Left lung (tissue), 10 donors: ENCODE results near the gene MAG. TPM values are rescaled to one million over a fixed set of nuclear protein-coding genes. Genes with fewer than 3 reads are reported as not detected.

Source experiments
- ATAC-seq: fragments of 200-7000 bp; cut with Tn5 transposase; one replicate; pipeline ENCODE4 v1.9.1; 2020; ENCODE audit warnings: moderate library complexity
- DNase-seq, 4 donors: peaks; one replicate each; pipeline ENCODE4 v3.0.0-alpha.2; 2013 to 2020
- H3K27ac ChIP-seq, 2 donors: fragments of 200-600 bp; sonication (generic) in 1 of 2; one replicate each; pipeline versions ENCODE4 v1.5.0 to v1.8.0; 2020 to 2021
- H3K27me3 ChIP-seq, 2 donors: fragments of 200-600 bp; sonication (generic) in 1 of 2; one replicate each; pipeline versions ENCODE4 v1.5.0 to v1.8.0; 2020 to 2021
- H3K36me3 ChIP-seq, 2 donors: fragments of 200-600 bp; sonication (generic) in 1 of 2; one replicate each; pipeline versions ENCODE4 v1.5.0 to v1.8.0; 2020 to 2021
- H3K4me1 ChIP-seq, 2 donors: fragments of 200-600 bp; one replicate each; pipeline ENCODE4 v1.8.0; 2021
- H3K4me3 ChIP-seq, 2 donors: fragments of 200-600 bp; sonication (generic) in 1 of 2; one replicate each; pipeline versions ENCODE4 v1.5.0 to v1.8.0; 2020 to 2021; ENCODE audit warnings: mild to moderate bottlenecking in 1 of 2
- H3K9me3 ChIP-seq, 2 donors: fragments of 200-600 bp; sonication (generic) in 1 of 2; one replicate each; pipeline versions ENCODE4 v1.5.0 to v1.8.0; 2020 to 2021
- CTCF ChIP-seq, 2 donors: fragments of 200-600 bp; sonication (generic) in 1 of 2; IDR thresholded peaks; one replicate each; pipeline versions ENCODE4 v1.5.0 to v1.8.0; 2021; ENCODE audit warnings: antibody characterized with exemption in 2 of 2
- intact Hi-C, 2 donors: fragments of 100-400 bp; cut with DNase I; formaldehyde crosslinking; loops; one replicate each; pipeline versions ENCODE4 v1.11.2 to v1.14.2; 2022
- polyA plus RNA-seq, 6 donors: library from polyadenylated mRNA; unstranded; fragments of 120-200 nt; gene quantifications; one replicate each; pipeline ENCODE4 v1.2.1, GENCODE V29; 2013; ENCODE audit not compliant: insufficient read length in 6 of 6
- total RNA-seq, 2 donors: library from RNA; stranded (reverse); fragmentation: NEBNext Ultra II Directional; extraction: Animal tissue kit (Norgen Biotek cat#: 25700); gene quantifications; one replicate each; pipeline ENCODE4 v1.2.1, GENCODE V29; 2021
- donor health status: DM: no; HTN: yes; CAD: no.
- donor health status: DM: no; HTN: no; CAD: no.

The MAG gene
- total and polyA plus RNA-seq, 8 donors = 1.3 to 14.4 (median 6.2) TPM; not detected in 2

- Histone ChIP-seq H3K4me1 (peaks cover 0 to 5% of the 10 kb centered on the region in 2 donors), H3K9me3 (no peaks in the 10 kb centered on the region), H3K27ac (no peak overlapping the region), H3K27me3 (peaks cover 0 to 56% of the 10 kb centered on the region in 2 donors), H3K4me3 (no peak overlapping the region), H3K36me3 (no peaks in the 10 kb centered on the region)
- intact Hi-C loops = no loop called here
- ATAC-seq (no peak), DNase-seq (no peak)
- no peak for TF ChIP-seq CTCF (IDR thresholded peaks at IDR 0.05)
These were observed 4.9 kb downstream of the MAG start for GRCh38 chr19:35296644-35297514.

- H3K27ac ChIP-seq = no peak overlapping the region
- peaks cover 0 to 5% of the 10 kb centered on the region in 2 donors for H3K4me1 ChIP-seq
- intact Hi-C loops = no loop called here
- no peak overlapping the region for H3K4me3 ChIP-seq
- H3K36me3 ChIP-seq = no peaks in the 10 kb centered on the region
- no peaks in the 10 kb centered on the region for H3K9me3 ChIP-seq
- no peak for ATAC-seq
- peaks cover 0 to 53% of the 10 kb centered on the region in 2 donors for H3K27me3 ChIP-seq
- TF ChIP-seq CTCF (IDR thresholded peaks at IDR 0.05) = no peak
- no peak for DNase-seq
These were observed 5.5 kb downstream of the MAG start for GRCh38 chr19:35297515-35297848.

- peaks cover 0 to 53% of the 10 kb centered on the region in 2 donors for H3K27me3 ChIP-seq
- H3K4me1 ChIP-seq = peaks cover 0 to 5% of the 10 kb centered on the region in 2 donors
- H3K36me3 ChIP-seq = no peaks in the 10 kb centered on the region
- no peak for ATAC-seq
- DNase-seq = no peak
- no peak overlapping the region for H3K4me3 ChIP-seq
- no peak overlapping the region for H3K27ac ChIP-seq
- no peak for TF ChIP-seq CTCF (IDR thresholded peaks at IDR 0.05)
- intact Hi-C loops = no loop called here
- no peaks in the 10 kb centered on the region for H3K9me3 ChIP-seq
These were observed 6.0 kb downstream of the MAG start for GRCh38 chr19:35297922-35298321.

- no peak for DNase-seq
- ATAC-seq = no peak
- Histone ChIP-seq H3K27ac (no peak overlapping the region), H3K36me3 (no peaks in the 10 kb centered on the region), H3K9me3 (no peaks in the 10 kb centered on the region), H3K4me3 (no peak overlapping the region), H3K4me1 (peaks cover 0 to 5% of the 10 kb centered on the region in 2 donors), H3K27me3 (peaks cover 0 to 46% of the 10 kb centered on the region in 2 donors)
- intact Hi-C loops = no loop called here
- TF ChIP-seq CTCF (IDR thresholded peaks at IDR 0.05) = no peak
These were observed 6.6 kb downstream of the MAG start for GRCh38 chr19:35298561-35298972.

- ATAC-seq = peak; percentile 14
- H3K27me3 ChIP-seq = peaks cover 0 to 35% of the 10 kb centered on the region in 2 donors
- peak in 1 of 4 donors; percentile 80 for DNase-seq
- intact Hi-C loops = no loop called here
- H3K36me3 ChIP-seq = no peaks in the 10 kb centered on the region
- no peak overlapping the region for H3K27ac ChIP-seq
- H3K9me3 ChIP-seq = no peaks in the 10 kb centered on the region
- H3K4me3 ChIP-seq = no peak overlapping the region
- no peak for TF ChIP-seq CTCF (IDR thresholded peaks at IDR 0.05)
- peaks cover 0 to 5% of the 10 kb centered on the region in 2 donors for H3K4me1 ChIP-seq
These were observed 7.8 kb downstream of the MAG start for GRCh38 chr19:35299523-35300338.
